H4 (cell line): ENCODE data around the gene MB. TPM values are rescaled to one million over a fixed set of nuclear protein-coding genes. Genes with fewer than 3 reads are reported as not detected.

Source experiments
- DNase-seq: peaks from one replicate; pipeline ENCODE4 v3.0.0-alpha.2; 2015; ENCODE audit warnings: low spot score
- total RNA-seq: library from RNA; depleted of rRNA; stranded (reverse); fragments of >200 nt; shearing (Covaris generic); gene quantifications from 2 replicates; pipeline ENCODE4 v1.2.3, GENCODE V29; 2014

Gene MB
- total RNA-seq, 1 experiment from 2014 or later = not detected

- no peak for DNase-seq
Measured at GRCh38 chr22:35577799-35578659, 39.1 kb downstream of the MB start.

- DNase-seq = no peak
Measured at GRCh38 chr22:35576671-35577070, 40.5 kb downstream of the MB start.

DNA sequence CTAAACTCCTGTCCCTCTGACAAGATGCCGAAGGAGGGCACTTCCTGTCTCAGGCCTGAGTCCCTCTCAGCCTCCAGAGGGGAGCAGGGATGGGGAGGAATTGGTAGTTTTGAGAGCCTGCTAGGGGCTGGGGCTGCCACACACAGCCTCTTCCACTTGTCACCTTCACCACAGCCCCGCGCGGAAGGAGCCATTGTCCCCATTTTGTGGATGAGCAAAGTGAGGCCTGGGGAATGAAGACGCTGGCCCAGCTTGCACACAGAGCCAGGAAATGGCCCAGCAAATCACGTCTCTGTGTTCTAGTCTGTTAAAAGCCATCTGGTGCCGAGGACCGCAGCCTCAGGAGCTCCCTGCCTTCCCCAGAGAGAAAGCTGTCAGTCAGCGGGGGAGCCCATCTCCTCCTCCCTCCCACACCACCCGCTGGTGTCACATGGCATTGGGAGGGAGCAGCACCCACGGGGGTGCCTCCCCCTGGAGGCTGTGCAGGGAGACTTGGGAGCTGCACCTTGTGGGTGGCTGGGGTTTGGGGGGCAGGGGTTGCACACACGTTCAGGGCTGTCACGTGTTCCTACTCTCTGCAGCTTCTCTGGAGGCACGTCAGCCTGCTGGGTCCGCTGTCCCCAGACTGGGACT, 41.9 kb downstream of the MB start:
- no peak for DNase-seq

GRCh38 chr22:35572556-35572955, 44.6 kb downstream of the MB start:
- no peak for DNase-seq

DNA sequence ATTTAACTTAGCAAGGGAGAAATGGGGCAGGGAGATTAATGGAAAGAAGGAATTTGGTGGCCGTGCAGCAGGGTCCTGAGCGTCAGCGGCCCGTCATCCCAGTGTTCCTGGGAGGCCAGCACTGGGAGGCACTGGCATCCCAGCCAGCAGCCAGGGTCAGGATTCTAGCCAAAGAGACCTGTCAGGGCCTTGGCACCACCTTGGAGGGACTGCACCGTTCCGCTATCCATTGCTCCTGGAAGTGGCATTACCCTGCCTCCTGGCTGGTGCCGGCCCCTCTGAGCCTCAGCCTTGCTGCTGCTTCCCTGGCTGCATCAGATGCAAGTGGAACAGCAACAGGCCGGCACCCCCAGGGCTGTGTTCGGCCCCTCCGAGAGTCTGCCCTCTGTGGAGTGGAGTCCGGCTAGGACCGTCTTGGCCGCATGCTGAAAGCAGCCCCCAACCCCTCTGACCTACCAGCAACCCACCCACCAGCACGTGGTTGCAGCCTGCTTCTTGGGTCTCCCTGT, 46.4 kb downstream of the MB start:
- DNase-seq = no peak

DNA sequence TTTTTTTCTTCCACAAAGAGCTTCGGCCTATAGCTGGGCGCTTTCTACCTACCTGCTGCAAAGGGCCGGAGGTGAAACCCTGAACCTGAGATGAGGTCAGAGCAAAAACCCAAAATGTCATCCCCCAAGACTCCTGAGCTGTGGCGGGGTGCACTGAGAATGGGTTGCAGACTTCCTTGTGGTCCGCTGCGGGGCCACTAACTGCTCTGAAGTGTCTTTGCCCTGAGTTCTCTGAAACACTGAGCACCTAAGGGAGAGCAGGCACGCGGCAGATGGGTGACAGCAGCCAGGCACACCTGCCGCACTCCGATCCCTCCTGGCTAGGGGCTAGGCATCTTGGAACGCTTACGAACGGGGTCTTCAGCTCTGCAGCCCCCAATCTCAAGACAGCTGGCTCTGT, 47.2 kb downstream of the MB start:
- no peak for DNase-seq

- no peak for DNase-seq
Measured at GRCh38 chr22:35568751-35569739, 48.1 kb downstream of the MB start.

GRCh38 chr22:35567351-35568141, 49.6 kb downstream of the MB start:
- no peak for DNase-seq

GRCh38 chr22:35564975-35565867, 51.9 kb downstream of the MB start:
- DNase-seq = no peak

GRCh38 chr22:35563211-35563610, 53.9 kb downstream of the MB start:
- no peak for DNase-seq

DNA sequence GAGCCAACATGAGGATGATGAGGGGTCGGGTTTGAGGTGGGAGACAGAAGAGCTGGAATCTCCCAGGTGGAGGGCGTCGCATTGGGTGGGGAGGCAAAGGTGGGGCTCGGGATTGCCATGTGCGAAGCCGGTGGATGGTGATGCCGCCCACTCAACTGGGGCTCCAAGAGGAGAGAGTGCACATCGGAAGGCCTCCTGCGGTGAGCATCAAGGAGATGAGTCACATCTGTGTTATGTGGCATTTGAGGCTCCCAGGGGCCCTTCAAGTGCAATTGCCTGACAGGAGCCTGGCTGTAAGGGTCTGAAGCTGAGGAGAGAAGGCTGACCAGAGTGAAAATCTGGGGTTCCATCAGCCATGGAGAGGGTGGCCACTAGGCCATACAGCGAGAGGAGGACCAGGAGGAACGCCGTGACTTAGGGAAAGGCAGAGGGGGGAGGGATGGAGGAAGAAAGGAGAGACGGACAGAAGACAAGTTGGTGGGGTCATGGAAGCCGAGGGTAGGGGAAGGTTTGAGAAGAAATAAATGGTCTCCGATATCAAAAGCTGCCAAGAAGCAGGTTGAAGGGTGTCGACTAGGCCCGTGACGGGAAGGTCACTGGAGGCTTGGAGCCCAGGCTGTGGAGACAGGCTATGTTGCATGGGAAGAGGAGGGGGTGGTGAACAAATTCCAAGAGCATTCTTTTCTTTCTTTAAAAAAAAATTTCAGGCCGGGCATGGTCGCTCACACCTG, 55.2 kb downstream of the MB start:
- DNase-seq = peak; percentile 72

DNA sequence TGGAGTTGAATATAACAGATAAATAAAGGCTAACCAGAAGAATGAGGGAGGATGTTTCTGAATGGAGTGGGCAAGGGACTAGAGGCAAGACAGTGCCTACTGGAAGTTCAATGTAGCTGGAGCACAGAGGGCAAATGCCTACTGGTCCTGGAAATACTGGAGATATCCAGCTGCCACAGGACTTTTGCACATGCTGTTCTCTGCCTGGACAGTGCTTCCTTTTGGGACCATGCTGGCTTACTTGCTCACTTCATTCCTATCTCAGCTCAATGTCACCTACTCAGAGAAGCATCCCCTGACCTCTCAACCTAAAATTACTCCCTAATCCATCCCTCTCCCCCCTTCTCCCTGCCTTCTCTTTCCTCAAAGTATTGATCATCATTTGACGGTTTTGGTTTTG, 56.3 kb downstream of the MB start:
- no peak for DNase-seq

- no peak for DNase-seq
Measured at GRCh38 chr22:35560366-35560765, 56.8 kb downstream of the MB start.

- DNase-seq = no peak
Measured at GRCh38 chr22:35559354-35560005, 57.6 kb downstream of the MB start.

GRCh38 chr22:35558719-35559118, 58.4 kb downstream of the MB start:
- no peak for DNase-seq

GRCh38 chr22:35558031-35558430, 59.1 kb downstream of the MB start:
- no peak for DNase-seq
